Measurements from ENCODE around the gene KIRREL3. TPM values are rescaled to one million over a fixed set of nuclear protein-coding genes. Genes with fewer than 3 reads are reported as not detected.

KIRREL3 gene
- total RNA-seq, 1 experiment from 2014 or later = 0.44 TPM

- H2AFZ ChIP-seq (ENCODE audit: low read length) = no peak overlapping the region
- no peaks in the 10 kb centered on the region for H3K9me3 ChIP-seq (ENCODE audit: low read length)
- H3K4me3 ChIP-seq (ENCODE audit: low read length) = no peak overlapping the region
- H3K4me2 ChIP-seq (ENCODE audit: low read length) = no peak overlapping the region
- H3K79me2 ChIP-seq (ENCODE audit: low read length) = no peaks in the 10 kb centered on the region
- no TSS peak for BruUV-seq (replicated peaks)
- no peaks in the 10 kb centered on the region for H3F3A ChIP-seq (ENCODE audit: low read length, unreplicated experiment)
- intact Hi-C loops (cut with micrococcal nuclease) = no loop called here
- H3K9me2 ChIP-seq (replicated peaks; ENCODE audit: low read length) = no peaks in the 10 kb centered on the region
- ChIA-PET CTCF (no interaction called here), POLR2A (ENCODE audit: unreplicated experiment) (no interaction called here)
- H3K27me3 ChIP-seq (ENCODE audit: low read length) = no peaks in the 10 kb centered on the region
- H3K9ac ChIP-seq (ENCODE audit: low read length) = no peak overlapping the region
- no peaks in the 10 kb centered on the region for H3K36me3 ChIP-seq (ENCODE audit: low read depth, low read length)
- ATAC-seq (no peak), DNase-seq (no peak)
- TF ChIP-seq CTCF (conservative IDR thresholded peaks at IDR 0.05; ENCODE audit: low read depth, low read length) (no peak), EZH2 (IDR thresholded peaks at IDR 0.05; ENCODE audit: low read length, unreplicated experiment) (no peak), EZH2phosphoT487 (IDR thresholded peaks at IDR 0.05; ENCODE audit: borderline replicate concordance, low read length) (no peak)
- H4K20me1 ChIP-seq (ENCODE audit: low read length) = no peaks in the 10 kb centered on the region
- H3K4me1 ChIP-seq (ENCODE audit: insufficient read depth, low read length) = no peaks in the 10 kb centered on the region
- H3K27ac ChIP-seq (ENCODE audit: low read length) = no peak overlapping the region
These were observed 550.4 kb downstream of the KIRREL3 start for GRCh38 chr11:126450198-126450597.

- Histone ChIP-seq H3K79me2 (ENCODE audit: low read length) (no peaks in the 10 kb centered on the region), H3K36me3 (ENCODE audit: low read depth, low read length) (no peaks in the 10 kb centered on the region), H3K4me3 (ENCODE audit: low read length) (no peak overlapping the region), H3K4me2 (ENCODE audit: low read length) (no peak overlapping the region), H3K27ac (ENCODE audit: low read length) (no peak overlapping the region), H3K9me2 (replicated peaks; ENCODE audit: low read length) (no peaks in the 10 kb centered on the region), H3K4me1 (ENCODE audit: insufficient read depth, low read length) (no peaks in the 10 kb centered on the region), H2AFZ (ENCODE audit: low read length) (no peak overlapping the region), H3K27me3 (ENCODE audit: low read length) (no peaks in the 10 kb centered on the region), H4K20me1 (ENCODE audit: low read length) (no peaks in the 10 kb centered on the region), H3K9me3 (ENCODE audit: low read length) (no peaks in the 10 kb centered on the region), H3K9ac (ENCODE audit: low read length) (no peak overlapping the region), H3F3A (ENCODE audit: low read length, unreplicated experiment) (no peaks in the 10 kb centered on the region)
- ATAC-seq (no peak), DNase-seq (no peak)
- no peak for TF ChIP-seq CTCF (conservative IDR thresholded peaks at IDR 0.05; ENCODE audit: low read depth, low read length)
- TF ChIP-seq EZH2 (IDR thresholded peaks at IDR 0.05; ENCODE audit: low read length, unreplicated experiment) = no peak
- no peak for TF ChIP-seq EZH2phosphoT487 (IDR thresholded peaks at IDR 0.05; ENCODE audit: borderline replicate concordance, low read length)
- intact Hi-C loops (cut with micrococcal nuclease) = no loop called here
- POLR2A ChIA-PET (ENCODE audit: unreplicated experiment) = no interaction called here
- CTCF ChIA-PET = no interaction called here
- no TSS peak for BruUV-seq (replicated peaks)
These were observed 554.0 kb downstream of the KIRREL3 start for GRCh38 chr11:126446581-126446980.

GRCh38 chr11:126444072-126444471 is 556.5 kb downstream of the KIRREL3 start:
- H3K36me3 ChIP-seq (ENCODE audit: low read depth, low read length) = no peaks in the 10 kb centered on the region
- H3K27ac ChIP-seq (ENCODE audit: low read length) = no peak overlapping the region
- ChIA-PET POLR2A (ENCODE audit: unreplicated experiment) (no interaction called here), CTCF (interaction anchor here (1.9 kb wide), 1 partner anchor 37 kb away, joined by 9 read pairs; no protein-coding TSS in a partner anchor)
- peaks cover 5% of the 10 kb centered on the region; the same call in 1 of the 2 replicates for H3K4me1 ChIP-seq (ENCODE audit: insufficient read depth, low read length)
- intact Hi-C loops (cut with micrococcal nuclease) = loop anchor here (5.0 kb wide), 1 partner anchor 163 kb away; no protein-coding TSS in a partner anchor
- no peak for DNase-seq
- no peaks in the 10 kb centered on the region for H4K20me1 ChIP-seq (ENCODE audit: low read length)
- H3K4me3 ChIP-seq (ENCODE audit: low read length) = no peak overlapping the region
- no peaks in the 10 kb centered on the region for H3K79me2 ChIP-seq (ENCODE audit: low read length)
- H2AFZ ChIP-seq (ENCODE audit: low read length) = no peak overlapping the region
- H3K9ac ChIP-seq (ENCODE audit: low read length) = no peak overlapping the region
- H3K9me2 ChIP-seq (replicated peaks; ENCODE audit: low read length) = no peaks in the 10 kb centered on the region
- no peaks in the 10 kb centered on the region for H3K27me3 ChIP-seq (ENCODE audit: low read length)
- no peaks in the 10 kb centered on the region for H3F3A ChIP-seq (ENCODE audit: low read length, unreplicated experiment)
- H3K9me3 ChIP-seq (ENCODE audit: low read length) = no peaks in the 10 kb centered on the region
- no peak for ATAC-seq
- TF ChIP-seq CTCF (conservative IDR thresholded peaks at IDR 0.05; ENCODE audit: low read depth, low read length) (no peak), EZH2 (IDR thresholded peaks at IDR 0.05; ENCODE audit: low read length, unreplicated experiment) (no peak), EZH2phosphoT487 (IDR thresholded peaks at IDR 0.05; ENCODE audit: borderline replicate concordance, low read length) (no peak)
- no peak overlapping the region for H3K4me2 ChIP-seq (ENCODE audit: low read length)
- no TSS peak for BruUV-seq (replicated peaks)

Data from PC-3 (cell line).